Stimulated activated CD8-positive, alpha-beta memory T cell treated with anti-CD3 and anti-CD28 coated beads, Interleukin-7, amount 100 ng/mL, for 48 hours (primary cell): Measurements from ENCODE around the gene TRAPPC3.
A peak's percentile ranks its signal among the peaks of the same experiment; 100 is the strongest.

Source experiments
- DNase-seq, 2 donors: peaks; one replicate each; pipeline ENCODE4 v3.0.0-alpha.2; 2020; ENCODE audit warnings: low read depth in 1 of 2; ENCODE audit errors: extremely low read depth in 1 of 2

Gene TRAPPC3

GRCh38 chr1:36128126-36128904, 21.0 kb downstream of the TRAPPC3 start:
- no peak for DNase-seq

GRCh38 chr1:36126797-36127500, 22.3 kb downstream of the TRAPPC3 start:
- DNase-seq = no peak

- no peak for DNase-seq
These were observed 23.1 kb downstream of the TRAPPC3 start for GRCh38 chr1:36126005-36126716.

GRCh38 chr1:36125129-36125991, 23.9 kb downstream of the TRAPPC3 start, which contains the start of gene COL8A2:
TSS of gene COL8A2 (minus strand) at chr1:36125222. CDS start at chr1:36100242, 24,980 bp downstream.
- no peak for DNase-seq

DNA sequence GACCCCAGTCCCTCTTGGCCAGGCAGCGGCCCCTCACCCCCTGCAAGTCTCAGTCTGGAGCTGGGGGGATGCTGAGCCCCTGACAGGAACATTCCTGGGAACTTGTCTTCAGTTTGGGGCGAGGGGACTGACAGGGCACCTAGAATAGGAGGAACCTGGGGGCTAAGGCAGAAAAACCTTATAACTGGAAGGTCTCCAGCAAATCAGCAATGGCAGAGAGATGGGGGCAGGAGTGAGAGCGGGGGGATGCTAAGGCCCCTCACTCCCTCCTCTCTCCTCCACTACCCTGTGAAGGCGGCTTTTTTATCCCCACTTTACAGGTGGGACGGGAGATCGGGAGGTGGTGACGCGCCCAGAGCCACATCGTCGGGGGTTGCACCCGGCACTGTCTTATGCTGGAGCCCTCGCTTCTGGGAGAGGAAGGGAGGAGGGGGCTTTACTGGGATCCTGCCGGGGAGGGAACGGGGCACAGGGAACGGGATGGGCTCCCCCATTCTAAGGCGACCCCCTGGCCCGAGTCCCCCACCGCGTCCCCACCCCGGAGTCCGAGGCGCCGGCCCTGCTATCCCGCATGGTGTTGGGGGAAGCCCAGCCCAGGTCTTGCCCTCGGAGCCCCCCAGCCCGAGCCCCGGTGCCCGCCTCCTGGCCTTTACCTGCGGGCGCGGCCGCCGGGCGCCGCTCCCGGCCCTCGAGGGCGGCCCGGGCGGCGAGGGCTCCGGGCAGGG, 24.7 kb downstream of the TRAPPC3 start:
- no peak for DNase-seq

DNA sequence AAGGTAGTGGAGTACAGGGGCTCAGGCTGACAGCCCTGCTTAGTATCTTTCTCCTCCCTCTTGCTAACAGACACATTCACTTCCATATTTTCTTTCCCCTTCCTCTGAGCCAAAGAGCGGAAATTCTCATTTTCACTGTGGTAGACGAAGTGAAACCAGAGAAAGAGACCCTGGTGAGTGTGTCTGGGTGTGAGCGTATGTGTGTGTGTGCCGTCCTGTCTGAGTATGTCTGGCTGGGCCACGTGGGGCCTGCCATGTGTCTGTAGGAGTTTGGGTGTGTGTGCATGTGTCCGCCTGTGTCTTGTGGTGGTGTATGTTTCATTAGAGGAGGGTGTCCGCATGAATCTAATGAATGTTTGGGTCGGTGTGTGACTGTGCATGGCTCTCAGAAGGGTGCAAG, 25.9 kb downstream of the TRAPPC3 start:
- DNase-seq = no peak

DNA sequence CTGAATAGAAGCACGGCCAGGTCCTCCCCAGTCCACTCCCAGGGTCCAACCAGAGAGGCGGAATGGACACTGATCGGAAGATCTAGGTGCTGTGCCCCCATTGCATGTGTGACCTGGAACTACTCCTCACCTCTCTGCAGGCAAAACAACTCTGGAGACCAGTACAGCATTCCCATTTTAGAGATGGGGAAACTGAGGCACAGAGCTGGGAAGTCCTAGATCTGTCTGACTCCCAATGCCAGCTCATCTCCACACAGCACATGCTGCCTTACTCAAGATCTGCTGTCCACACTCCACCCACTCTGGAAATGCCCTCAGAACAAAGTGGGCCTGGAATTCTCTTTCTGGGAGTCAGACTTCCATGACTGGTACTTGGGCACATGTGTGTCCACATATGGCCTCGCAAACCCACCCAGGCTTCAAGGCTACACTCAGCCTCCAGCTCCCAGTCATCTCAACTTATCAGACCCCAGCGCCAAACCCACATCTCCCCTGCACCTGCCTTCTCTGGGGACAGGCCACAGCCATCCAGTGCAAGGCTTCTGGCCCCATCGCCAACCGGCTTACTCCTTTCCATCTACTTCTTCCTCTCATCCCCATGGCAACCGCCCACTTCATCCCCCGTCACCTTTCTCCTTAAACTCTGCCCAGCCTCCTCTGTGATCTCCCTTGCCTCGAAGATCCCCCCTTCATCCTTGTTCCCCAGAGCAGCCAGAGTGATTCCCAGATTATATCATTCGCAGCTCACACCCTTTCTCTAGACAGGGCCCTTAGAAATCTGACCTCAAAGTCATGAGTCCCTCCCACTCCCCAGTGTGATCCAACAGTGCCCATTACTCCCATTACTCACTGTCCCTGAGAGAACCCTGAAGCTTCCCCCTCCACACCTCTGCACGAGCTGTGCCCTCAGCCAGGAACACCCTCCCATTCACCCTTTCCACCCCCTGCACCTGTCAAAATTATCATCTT, 26.9 kb downstream of the TRAPPC3 start:
- DNase-seq = no peak

GRCh38 chr1:36119456-36119855, 29.8 kb downstream of the TRAPPC3 start:
- DNase-seq = no peak

DNA sequence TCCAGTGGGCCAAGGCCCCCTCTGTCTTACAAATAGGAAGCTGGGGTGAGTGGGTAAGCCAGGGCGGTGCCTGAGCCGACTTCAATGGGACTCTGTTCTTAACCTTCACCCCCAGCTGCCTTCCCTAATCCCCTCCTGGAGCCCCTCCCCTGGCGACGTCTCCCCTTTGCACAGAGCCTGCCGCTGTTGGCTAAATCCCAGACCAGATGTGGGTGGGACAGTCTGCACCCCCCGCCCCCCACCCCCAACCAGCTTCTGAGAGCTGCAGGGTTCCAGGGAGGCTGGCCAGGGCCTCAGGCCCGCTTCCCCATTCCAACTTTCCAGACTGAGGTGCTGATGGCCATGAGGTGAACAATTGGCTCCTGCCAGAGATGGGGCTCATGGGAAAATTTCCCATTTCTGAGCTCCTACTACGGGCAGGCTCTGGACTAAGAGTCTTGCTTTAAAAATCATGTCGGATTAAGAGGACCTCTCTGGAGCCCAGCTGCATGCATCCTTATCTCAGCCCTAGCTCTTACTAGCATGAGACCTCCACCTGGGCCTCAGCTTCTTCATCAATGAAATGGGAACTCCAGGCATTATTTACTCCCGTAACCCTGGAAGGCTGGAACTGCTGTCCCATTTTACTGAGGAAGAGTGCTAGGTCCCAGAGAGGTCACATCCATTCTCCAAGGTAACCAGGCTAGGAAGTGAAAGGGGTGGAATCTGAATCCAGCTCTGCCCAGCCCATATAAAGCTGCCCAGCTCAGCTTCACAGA, 30.7 kb downstream of the TRAPPC3 start:
- no peak for DNase-seq

DNA sequence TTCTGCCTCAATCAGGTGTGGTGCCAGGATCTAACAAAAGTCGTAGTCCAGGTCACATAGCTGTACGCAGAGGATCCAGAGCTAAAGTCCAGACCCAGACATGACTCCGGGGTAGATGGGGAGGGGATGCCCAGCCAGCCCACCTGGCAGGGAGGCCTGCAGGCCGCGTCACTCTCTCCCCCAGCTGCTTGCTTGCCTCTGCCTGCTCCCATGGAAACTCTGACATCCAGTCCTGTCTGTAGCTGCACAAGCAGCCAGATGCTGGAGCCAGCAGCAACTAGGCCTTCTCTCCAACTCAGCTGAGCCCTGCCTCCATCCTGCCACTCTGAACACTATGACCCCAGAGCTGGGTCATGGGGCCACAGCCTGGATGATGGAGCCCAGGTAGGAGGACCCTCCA, 32.4 kb downstream of the TRAPPC3 start:
- no peak for DNase-seq

DNA sequence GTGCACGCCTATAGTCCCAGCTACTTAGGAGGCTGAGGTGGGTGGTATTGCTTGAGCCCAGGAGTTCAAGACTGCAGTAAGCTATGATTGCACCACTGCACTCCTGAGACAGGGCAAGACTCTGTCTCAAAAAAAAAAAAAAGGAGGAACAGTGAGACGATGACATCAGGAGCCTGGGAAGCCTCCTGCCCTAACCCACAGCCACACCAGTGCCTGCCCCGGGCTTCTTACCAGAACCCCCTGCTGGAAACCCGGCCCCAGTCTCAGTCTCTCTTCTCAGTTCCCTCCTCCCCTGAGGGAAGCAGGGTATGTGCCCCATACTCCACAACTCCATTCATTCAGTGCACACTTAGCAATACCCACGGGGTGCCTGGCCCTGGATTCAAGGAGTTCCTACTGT, 33.4 kb downstream of the TRAPPC3 start:
- DNase-seq = no peak

- DNase-seq = no peak
These were observed 34.1 kb downstream of the TRAPPC3 start for GRCh38 chr1:36115200-36115669.

GRCh38 chr1:36114371-36114770, 34.9 kb downstream of the TRAPPC3 start:
- no peak for DNase-seq

- no peak for DNase-seq
These were observed 36.5 kb downstream of the TRAPPC3 start for GRCh38 chr1:36112823-36113222.

GRCh38 chr1:36111151-36111550, 38.1 kb downstream of the TRAPPC3 start:
- no peak for DNase-seq

- DNase-seq = peak in 1 of 2 donors; percentile 29
These were observed 40.1 kb downstream of the TRAPPC3 start for GRCh38 chr1:36109041-36109679.

DNA sequence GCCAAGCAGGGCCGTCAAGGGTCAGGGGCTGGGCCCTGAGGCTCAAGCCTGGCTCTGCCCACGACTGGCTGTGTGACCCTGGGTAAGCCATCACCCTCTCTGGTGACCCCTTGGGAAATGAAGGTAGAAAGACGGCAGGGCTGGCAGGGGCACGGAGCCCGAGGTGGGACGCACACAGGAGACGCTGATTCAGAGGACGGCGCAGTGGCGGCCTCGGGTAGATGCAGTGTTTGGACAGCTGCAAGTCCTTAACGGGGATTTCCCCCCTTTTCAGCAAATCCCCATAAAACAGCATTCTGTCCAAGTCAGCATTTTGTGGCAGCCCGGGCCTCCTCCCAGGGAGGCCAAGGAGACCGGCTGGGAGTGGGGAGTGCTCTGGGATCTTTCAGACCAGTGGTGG, 41.0 kb downstream of the TRAPPC3 start:
- DNase-seq = no peak

- DNase-seq = no peak
These were observed 41.9 kb downstream of the TRAPPC3 start for GRCh38 chr1:36107394-36107793.
